ENCODE measurements around the gene ZNF66.
A peak's percentile ranks its signal among the peaks of the same experiment; 100 is the strongest.

The ZNF66 gene

DNA sequence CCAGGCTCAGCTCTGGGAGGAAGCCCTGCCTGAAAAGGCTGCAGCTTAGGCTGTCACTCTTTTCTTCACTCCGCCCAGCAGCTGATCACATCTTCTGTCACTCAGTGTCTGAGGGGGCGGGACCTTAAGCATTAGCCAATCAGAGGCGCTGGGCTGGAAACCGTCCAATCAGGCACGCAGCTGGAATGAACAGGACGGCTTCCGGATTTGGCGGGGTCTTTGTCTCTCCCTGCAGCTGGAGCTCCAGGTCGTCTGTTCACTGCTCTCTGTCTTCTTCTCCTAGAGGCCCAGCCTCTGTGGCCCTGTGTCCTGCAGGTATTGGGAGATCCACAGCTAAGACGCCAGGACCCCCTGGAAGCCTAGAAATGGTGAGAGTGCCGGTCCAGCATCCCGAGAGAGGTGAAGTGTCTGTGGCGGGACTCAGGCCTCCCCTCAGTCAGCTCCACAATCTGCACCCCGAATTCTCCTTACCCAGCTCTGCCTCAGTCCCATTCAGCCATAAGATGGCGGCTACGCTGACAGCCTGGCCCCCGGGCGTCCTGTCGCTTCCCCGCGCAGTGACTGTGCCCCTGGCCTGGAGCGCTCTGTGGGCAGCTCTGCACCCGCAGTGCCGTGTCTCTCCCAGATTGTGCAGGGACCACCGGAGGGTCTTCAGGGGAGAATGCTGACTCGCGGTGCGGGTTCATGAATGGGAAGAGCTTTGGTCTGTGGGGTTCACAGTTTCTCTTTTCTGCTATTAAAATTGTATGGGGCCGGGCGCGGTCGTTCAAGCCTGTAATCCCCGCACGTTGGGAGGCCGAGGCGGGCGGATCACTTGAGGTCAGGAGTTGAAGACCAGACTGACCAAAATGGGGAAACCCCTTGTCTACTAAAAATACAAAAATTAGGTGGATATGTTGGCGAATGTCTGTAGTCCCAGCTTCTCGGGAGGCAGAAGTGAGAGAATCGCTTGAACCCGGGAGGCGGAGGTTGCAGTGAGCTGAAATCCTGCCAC is at the start of gene ZNF66:
Gene ZNF66 (plus strand): TSS at position 222 of the 994 bp plus-strand sequence. CDS start 144 bp downstream, at position 366.
- TF ChIP-seq YY1 (IDR thresholded peaks at IDR 0.05; ENCODE audit: low read depth), result peak; percentile 76
- TF ChIP-seq TAF1 (IDR thresholded peaks at IDR 0.05; ENCODE audit: low read depth), result peak; percentile 60
- TF ChIP-seq TEAD4 (IDR thresholded peaks at IDR 0.05), result no peak
- TF ChIP-seq NFIC (IDR thresholded peaks at IDR 0.05), result no peak

DNA sequence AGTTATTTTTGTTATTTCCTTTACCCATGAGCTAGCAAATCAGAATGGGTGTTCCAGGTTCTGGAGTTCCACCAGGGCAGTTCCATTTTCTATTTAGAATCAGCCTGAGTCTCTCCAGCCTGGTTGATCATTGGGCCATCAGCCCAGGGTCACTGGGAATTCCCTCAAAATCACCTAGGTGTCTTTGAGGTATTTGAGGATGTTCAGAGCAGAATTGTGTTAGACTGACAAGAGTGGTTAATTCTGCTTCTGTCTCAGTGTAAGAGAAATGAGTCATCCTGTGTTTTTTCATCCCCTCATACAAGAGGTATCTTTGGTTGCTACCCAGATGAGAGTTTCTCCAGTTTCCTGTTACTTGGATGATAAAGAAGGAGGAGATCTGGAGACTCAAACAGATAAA is 11.7 kb downstream of the ZNF66 start:
- TF ChIP-seq ZBTB7A (IDR thresholded peaks at IDR 0.05; ENCODE audit: low read depth) (no peak), EP300 (IDR thresholded peaks at IDR 0.05; ENCODE audit: borderline replicate concordance) (no peak), CEBPB (IDR thresholded peaks at IDR 0.05) (no peak), YY1 (IDR thresholded peaks at IDR 0.05; ENCODE audit: low read depth) (no peak), TAF1 (IDR thresholded peaks at IDR 0.05; ENCODE audit: low read depth) (no peak), EGR1 (IDR thresholded peaks at IDR 0.05) (no peak), FOXM1 (IDR thresholded peaks at IDR 0.05; ENCODE audit: borderline replicate concordance, low read depth) (no peak), NFIC (IDR thresholded peaks at IDR 0.05) (no peak), TCF12 (IDR thresholded peaks at IDR 0.05; ENCODE audit: low read depth) (no peak)

DNA sequence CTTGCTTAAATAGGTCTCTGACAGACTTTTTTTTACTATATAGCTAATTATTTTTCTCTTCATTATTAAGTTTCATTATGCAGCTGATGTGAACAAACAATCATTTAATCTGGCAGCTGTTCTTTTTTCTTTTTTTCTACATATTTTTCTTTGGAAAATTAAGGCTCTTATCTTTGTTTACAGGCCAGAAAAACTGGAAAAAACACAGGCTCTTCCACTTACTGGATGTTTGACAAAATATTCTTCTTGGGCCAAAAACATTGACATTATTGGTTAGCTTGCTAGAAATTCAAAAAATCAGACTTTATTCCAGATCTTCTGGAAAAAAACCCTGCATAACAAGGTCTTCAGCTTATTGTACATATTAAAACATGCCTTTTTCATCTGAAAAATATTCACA is 15.7 kb downstream of the ZNF66 start:
- no peak for TF ChIP-seq ZBTB7A (IDR thresholded peaks at IDR 0.05; ENCODE audit: low read depth)
- TF ChIP-seq CEBPB (IDR thresholded peaks at IDR 0.05), result no peak
- no peak for TF ChIP-seq CREB1 (IDR thresholded peaks at IDR 0.05; ENCODE audit: low read depth)
- no peak for TF ChIP-seq TAF1 (IDR thresholded peaks at IDR 0.05; ENCODE audit: low read depth)
- TF ChIP-seq, protein P1, sequence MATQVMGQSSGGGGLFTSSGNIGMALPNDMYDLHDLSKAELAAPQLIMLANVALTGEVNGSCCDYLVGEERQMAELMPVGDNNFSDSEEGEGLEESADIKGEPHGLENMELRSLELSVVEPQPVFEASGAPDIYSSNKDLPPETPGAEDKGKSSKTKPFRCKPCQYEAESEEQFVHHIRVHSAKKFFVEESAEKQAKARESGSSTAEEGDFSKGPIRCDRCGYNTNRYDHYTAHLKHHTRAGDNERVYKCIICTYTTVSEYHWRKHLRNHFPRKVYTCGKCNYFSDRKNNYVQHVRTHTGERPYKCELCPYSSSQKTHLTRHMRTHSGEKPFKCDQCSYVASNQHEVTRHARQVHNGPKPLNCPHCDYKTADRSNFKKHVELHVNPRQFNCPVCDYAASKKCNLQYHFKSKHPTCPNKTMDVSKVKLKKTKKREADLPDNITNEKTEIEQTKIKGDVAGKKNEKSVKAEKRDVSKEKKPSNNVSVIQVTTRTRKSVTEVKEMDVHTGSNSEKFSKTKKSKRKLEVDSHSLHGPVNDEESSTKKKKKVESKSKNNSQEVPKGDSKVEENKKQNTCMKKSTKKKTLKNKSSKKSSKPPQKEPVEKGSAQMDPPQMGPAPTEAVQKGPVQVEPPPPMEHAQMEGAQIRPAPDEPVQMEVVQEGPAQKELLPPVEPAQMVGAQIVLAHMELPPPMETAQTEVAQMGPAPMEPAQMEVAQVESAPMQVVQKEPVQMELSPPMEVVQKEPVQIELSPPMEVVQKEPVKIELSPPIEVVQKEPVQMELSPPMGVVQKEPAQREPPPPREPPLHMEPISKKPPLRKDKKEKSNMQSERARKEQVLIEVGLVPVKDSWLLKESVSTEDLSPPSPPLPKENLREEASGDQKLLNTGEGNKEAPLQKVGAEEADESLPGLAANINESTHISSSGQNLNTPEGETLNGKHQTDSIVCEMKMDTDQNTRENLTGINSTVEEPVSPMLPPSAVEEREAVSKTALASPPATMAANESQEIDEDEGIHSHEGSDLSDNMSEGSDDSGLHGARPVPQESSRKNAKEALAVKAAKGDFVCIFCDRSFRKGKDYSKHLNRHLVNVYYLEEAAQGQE (IDR thresholded peaks at IDR 0.05; ENCODE audit: low read depth), result no peak
- TF ChIP-seq, protein P2, sequence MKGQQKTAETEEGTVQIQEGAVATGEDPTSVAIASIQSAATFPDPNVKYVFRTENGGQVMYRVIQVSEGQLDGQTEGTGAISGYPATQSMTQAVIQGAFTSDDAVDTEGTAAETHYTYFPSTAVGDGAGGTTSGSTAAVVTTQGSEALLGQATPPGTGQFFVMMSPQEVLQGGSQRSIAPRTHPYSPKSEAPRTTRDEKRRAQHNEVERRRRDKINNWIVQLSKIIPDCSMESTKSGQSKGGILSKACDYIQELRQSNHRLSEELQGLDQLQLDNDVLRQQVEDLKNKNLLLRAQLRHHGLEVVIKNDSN (IDR thresholded peaks at IDR 0.05), result no peak
- TF ChIP-seq TCF12 (IDR thresholded peaks at IDR 0.05; ENCODE audit: low read depth), result no peak
- TF ChIP-seq RAD21 (IDR thresholded peaks at IDR 0.05; ENCODE audit: low read depth), result no peak
- no peak for TF ChIP-seq EGR1 (IDR thresholded peaks at IDR 0.05)
- TF ChIP-seq EP300 (IDR thresholded peaks at IDR 0.05; ENCODE audit: borderline replicate concordance), result no peak
- no peak for TF ChIP-seq TEAD4 (IDR thresholded peaks at IDR 0.05)
- TF ChIP-seq NFIC (IDR thresholded peaks at IDR 0.05), result no peak
- TF ChIP-seq YY1 (IDR thresholded peaks at IDR 0.05; ENCODE audit: low read depth), result no peak

DNA sequence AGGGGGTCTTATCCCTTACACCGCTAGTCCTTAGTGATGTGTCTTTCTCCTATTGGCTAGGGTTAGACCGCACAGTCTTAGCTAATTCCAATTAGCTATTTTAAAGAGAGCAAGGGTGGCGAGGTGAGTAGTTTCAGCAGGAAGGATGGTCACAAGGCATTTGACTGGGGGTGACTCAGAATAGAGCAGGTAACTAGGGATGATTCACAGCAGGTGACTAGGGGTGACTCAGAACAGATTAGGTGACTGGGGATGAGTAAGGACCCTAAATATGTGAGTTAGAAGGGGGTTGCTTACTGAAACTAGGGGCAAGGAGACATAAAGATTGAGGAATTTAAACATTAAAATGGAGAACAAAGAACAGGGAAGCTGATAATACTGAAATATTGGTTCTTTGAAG is 64.3 kb downstream of the ZNF66 start:
- TF ChIP-seq CEBPB (IDR thresholded peaks at IDR 0.05) (no peak), ZBTB7A (IDR thresholded peaks at IDR 0.05; ENCODE audit: low read depth) (no peak), RAD21 (IDR thresholded peaks at IDR 0.05; ENCODE audit: low read depth) (no peak), TEAD4 (IDR thresholded peaks at IDR 0.05) (no peak), YY1 (IDR thresholded peaks at IDR 0.05; ENCODE audit: low read depth) (no peak), CREB1 (IDR thresholded peaks at IDR 0.05; ENCODE audit: low read depth) (no peak), EP300 (IDR thresholded peaks at IDR 0.05; ENCODE audit: borderline replicate concordance) (no peak), TAF1 (IDR thresholded peaks at IDR 0.05; ENCODE audit: low read depth) (no peak), EGR1 (IDR thresholded peaks at IDR 0.05) (no peak), NFIC (IDR thresholded peaks at IDR 0.05) (no peak), FOXM1 (IDR thresholded peaks at IDR 0.05; ENCODE audit: borderline replicate concordance, low read depth) (no peak), TCF12 (IDR thresholded peaks at IDR 0.05; ENCODE audit: low read depth) (no peak)
- TF ChIP-seq, protein P1 (IDR thresholded peaks at IDR 0.05; ENCODE audit: low read depth), result no peak
- TF ChIP-seq, protein P3, sequence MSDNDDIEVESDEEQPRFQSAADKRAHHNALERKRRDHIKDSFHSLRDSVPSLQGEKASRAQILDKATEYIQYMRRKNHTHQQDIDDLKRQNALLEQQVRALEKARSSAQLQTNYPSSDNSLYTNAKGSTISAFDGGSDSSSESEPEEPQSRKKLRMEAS (IDR thresholded peaks at IDR 0.05), result no peak
- TF ChIP-seq, protein P2 (IDR thresholded peaks at IDR 0.05), result no peak

All from Ishikawa (cell line).